BLaER1 treated with 17β-estradiol and CSF1 and Interleukin-3, amounts not matched to agents 10 nM and 100 nM (cell line): ENCODE measurements around the gene ARFRP1.

ENCODE experiments used
- H3K27ac ChIP-seq, 11 experiments: shearing (Covaris generic); formaldehyde crosslinking; 2 replicates each; pipeline ENCODE4 v1.8.1; 2022
- H3K27me3 ChIP-seq, 11 experiments: shearing (Covaris generic); formaldehyde crosslinking; 2 replicates each; pipeline ENCODE4 v1.8.1; 2022
- H3K36me3 ChIP-seq, 11 experiments: shearing (Covaris generic); formaldehyde crosslinking; 2 replicates each; pipeline ENCODE4 v1.8.1; 2022
- H3K4me1 ChIP-seq, 10 experiments: shearing (Covaris generic); formaldehyde crosslinking; 2 replicates each; pipeline ENCODE4 v1.8.1; 2022
- H3K4me2 ChIP-seq, 11 experiments: shearing (Covaris generic); formaldehyde crosslinking; 2 replicates each; pipeline ENCODE4 v1.8.1; 2022
- H3K4me3 ChIP-seq, 10 experiments: shearing (Covaris generic); formaldehyde crosslinking; 2 replicates each; pipeline ENCODE4 v1.8.1; 2022
- H3K9ac ChIP-seq, 11 experiments: shearing (Covaris generic); formaldehyde crosslinking; 2 replicates each; pipeline ENCODE4 v1.8.1; 2022
- H3K9me3 ChIP-seq, 11 experiments: shearing (Covaris generic); formaldehyde crosslinking; replicated peaks in 1 of 11; 2 replicates each; pipeline ENCODE4 v1.8.1; 2022
- H4K20me1 ChIP-seq, 11 experiments: shearing (Covaris generic); formaldehyde crosslinking; 2 replicates each; pipeline ENCODE4 v1.8.1; 2022
- Cebpa-rat ChIP-seq, 11 experiments: shearing (Covaris generic); IDR thresholded peaks; 2 replicates each; pipeline ENCODE4 v1.8.1; 2022

Gene ARFRP1

GRCh38 chr20:63703976-63704748 lies 3.6 kb downstream of the ARFRP1 start:
- H3K36me3 ChIP-seq: peaks cover 37 to 63% (median 42%) of the 10 kb centered on the region in 11 experiments
- no peak for TF ChIP-seq Cebpa-rat (IDR thresholded peaks at IDR 0.05)
- H3K9ac ChIP-seq: peak overlapping the region in 2 of 11 experiments; percentile 14 to 91; a peak in 3 of 22 replicates
- no peak overlapping the region for H3K4me2 ChIP-seq
- no peaks in the 10 kb centered on the region for H3K27me3 ChIP-seq
- H3K27ac ChIP-seq: no peak overlapping the region
- H3K4me1 ChIP-seq: peaks cover 32 to 37% (median 35%) of the 10 kb centered on the region in 10 experiments
- H4K20me1 ChIP-seq: peaks cover 11 to 93% (median 86%) of the 10 kb centered on the region in 11 experiments; a peak in 20 of 22 replicates
- no peak overlapping the region for H3K4me3 ChIP-seq
- no peaks in the 10 kb centered on the region for H3K9me3 ChIP-seq

- no peak overlapping the region for H3K4me2 ChIP-seq
- peaks cover 11 to 93% (median 86%) of the 10 kb centered on the region in 11 experiments; a peak in 21 of 22 replicates for H4K20me1 ChIP-seq
- TF ChIP-seq Cebpa-rat (IDR thresholded peaks at IDR 0.05): no peak
- H3K36me3 ChIP-seq: peaks cover 31 to 58% (median 38%) of the 10 kb centered on the region in 11 experiments
- H3K4me1 ChIP-seq: peaks cover 32 to 37% (median 35%) of the 10 kb centered on the region in 10 experiments
- no peak overlapping the region; a peak in 3 of 22 replicates for H3K9ac ChIP-seq
- no peak overlapping the region for H3K4me3 ChIP-seq
- no peaks in the 10 kb centered on the region for H3K27me3 ChIP-seq
- H3K9me3 ChIP-seq: no peaks in the 10 kb centered on the region
- H3K27ac ChIP-seq: no peak overlapping the region
These were observed 4.3 kb downstream of the ARFRP1 start for GRCh38 chr20:63703471-63703975.

- H3K9ac ChIP-seq: peak overlapping the region in 1 of 11 experiments; percentile 24; a peak in 1 of 22 replicates
- H3K4me3 ChIP-seq: no peak overlapping the region
- no peaks in the 10 kb centered on the region for H3K27me3 ChIP-seq
- peaks cover 35 to 42% (median 38%) of the 10 kb centered on the region in 10 experiments for H3K4me1 ChIP-seq
- H3K27ac ChIP-seq: no peak overlapping the region
- H3K4me2 ChIP-seq: no peak overlapping the region
- H3K9me3 ChIP-seq: no peaks in the 10 kb centered on the region
- peaks cover 31 to 58% (median 40%) of the 10 kb centered on the region in 11 experiments for H3K36me3 ChIP-seq
- TF ChIP-seq Cebpa-rat (IDR thresholded peaks at IDR 0.05): no peak
- peaks cover 16 to 96% (median 89%) of the 10 kb centered on the region in 11 experiments for H4K20me1 ChIP-seq
These were observed 4.9 kb downstream of the ARFRP1 start for GRCh38 chr20:63702751-63703470.

GRCh38 chr20:63702036-63702665 lies 5.6 kb downstream of the ARFRP1 start:
- H3K27ac ChIP-seq: no peak overlapping the region
- no peaks in the 10 kb centered on the region for H3K27me3 ChIP-seq
- H4K20me1 ChIP-seq: peaks cover 24 to 99% (median 97%) of the 10 kb centered on the region in 11 experiments
- peaks cover 31 to 58% (median 40%) of the 10 kb centered on the region in 11 experiments for H3K36me3 ChIP-seq
- no peak overlapping the region for H3K4me3 ChIP-seq
- TF ChIP-seq Cebpa-rat (IDR thresholded peaks at IDR 0.05): no peak
- no peaks in the 10 kb centered on the region for H3K9me3 ChIP-seq
- H3K9ac ChIP-seq: 0 out of 22 replicates have a peak overlapping the region, but pooled peaks of 1 of the 11 experiments have one; percentile 31
- H3K4me2 ChIP-seq: no peak overlapping the region
- peaks cover 43 to 49% (median 46%) of the 10 kb centered on the region in 10 experiments for H3K4me1 ChIP-seq

- Histone ChIP-seq H4K20me1 (peaks cover 27 to 100% (median 98%) of the 10 kb centered on the region in 11 experiments), H3K9me3 (no peaks in the 10 kb centered on the region), H3K4me3 (no peak overlapping the region), H3K4me2 (no peak overlapping the region), H3K36me3 (peaks cover 29 to 58% (median 40%) of the 10 kb centered on the region in 11 experiments), H3K27me3 (no peaks in the 10 kb centered on the region), H3K9ac (peak overlapping the region in 2 of 11 experiments; percentile 23 to 59; a peak in 2 of 22 replicates), H3K4me1 (peaks cover 45 to 51% (median 48%) of the 10 kb centered on the region in 10 experiments), H3K27ac (0 out of 22 replicates have a peak overlapping the region, but pooled peaks of 1 of the 11 experiments have one; percentile 6)
- TF ChIP-seq Cebpa-rat (IDR thresholded peaks at IDR 0.05): no peak
These were observed 6.3 kb downstream of the ARFRP1 start for GRCh38 chr20:63701329-63702035.

- H3K9me3 ChIP-seq: no peaks in the 10 kb centered on the region
- no peak overlapping the region for H3K4me3 ChIP-seq
- peaks cover 45 to 51% (median 48%) of the 10 kb centered on the region in 10 experiments for H3K4me1 ChIP-seq
- H3K36me3 ChIP-seq: peaks cover 24 to 53% (median 35%) of the 10 kb centered on the region in 11 experiments
- peaks cover 27 to 100% (median 94%) of the 10 kb centered on the region in 11 experiments for H4K20me1 ChIP-seq
- peak overlapping the region in 3 of 11 experiments; percentile 15 to 59 (median 23); a peak in 3 of 22 replicates for H3K9ac ChIP-seq
- no peak for TF ChIP-seq Cebpa-rat (IDR thresholded peaks at IDR 0.05)
- H3K27ac ChIP-seq: 0 out of 22 replicates have a peak overlapping the region, but pooled peaks of 1 of the 11 experiments have one; percentile 6
- no peaks in the 10 kb centered on the region for H3K27me3 ChIP-seq
- no peak overlapping the region for H3K4me2 ChIP-seq
These were observed 6.8 kb downstream of the ARFRP1 start for GRCh38 chr20:63701051-63701328.

GRCh38 chr20:63700199-63701050 lies 7.4 kb downstream of the ARFRP1 start:
- H3K27me3 ChIP-seq: no peaks in the 10 kb centered on the region
- TF ChIP-seq Cebpa-rat (IDR thresholded peaks at IDR 0.05): no peak
- peak overlapping the region in 8 of 11 experiments; percentile 8 to 61 (median 34); a peak in 8 of 22 replicates for H3K9ac ChIP-seq
- H3K36me3 ChIP-seq: peaks cover 19 to 52% (median 29%) of the 10 kb centered on the region in 11 experiments
- H3K4me1 ChIP-seq: peaks cover 48 to 53% (median 50%) of the 10 kb centered on the region in 10 experiments
- H3K27ac ChIP-seq: peak overlapping the region in 3 of 11 experiments; percentile 6 to 42 (median 14); a peak in 3 of 22 replicates
- no peak overlapping the region for H3K4me3 ChIP-seq
- H4K20me1 ChIP-seq: peaks cover 27 to 100% (median 91%) of the 10 kb centered on the region in 11 experiments
- no peaks in the 10 kb centered on the region for H3K9me3 ChIP-seq
- H3K4me2 ChIP-seq: peak overlapping the region in 10 of 11 experiments; percentile 2 to 50 (median 38); a peak in 12 of 22 replicates
